HEK293T (cell line): ENCODE data around the gene ERMP1.

Experiments
- ARNT ChIP-seq: fragments of 450-650 bp; IDR thresholded peaks from 2 replicates; pipeline ENCODE4 v1.6.1; 2017; ENCODE audit warnings: mild to moderate bottlenecking
- FOXK2 ChIP-seq: fragments of 450-650 bp; IDR thresholded peaks from 2 replicates; pipeline ENCODE4 v1.6.1; 2016; ENCODE audit warnings: mild to moderate bottlenecking
- FOXM1 ChIP-seq: fragments of 450-650 bp; IDR thresholded peaks from 2 replicates; pipeline ENCODE4 v1.6.1; 2017; ENCODE audit warnings: mild to moderate bottlenecking, borderline replicate concordance
- HDGF ChIP-seq: fragments of 450-650 bp; IDR thresholded peaks from 2 replicates; pipeline ENCODE4 v1.6.1; 2017; ENCODE audit warnings: antibody characterized with exemption, borderline replicate concordance
- NFRKB ChIP-seq: fragments of 450-650 bp; IDR thresholded peaks from 2 replicates; pipeline ENCODE4 v1.6.1; 2016; ENCODE audit warnings: mild to moderate bottlenecking, moderate library complexity
- SP1 ChIP-seq: fragments of 450-650 bp; IDR thresholded peaks from 2 replicates; pipeline ENCODE4 v1.6.1; 2017
- SUZ12 ChIP-seq: fragments of 450-650 bp; IDR thresholded peaks from 2 replicates; pipeline ENCODE4 v1.6.1; 2016; ENCODE audit warnings: mild to moderate bottlenecking

DNA sequence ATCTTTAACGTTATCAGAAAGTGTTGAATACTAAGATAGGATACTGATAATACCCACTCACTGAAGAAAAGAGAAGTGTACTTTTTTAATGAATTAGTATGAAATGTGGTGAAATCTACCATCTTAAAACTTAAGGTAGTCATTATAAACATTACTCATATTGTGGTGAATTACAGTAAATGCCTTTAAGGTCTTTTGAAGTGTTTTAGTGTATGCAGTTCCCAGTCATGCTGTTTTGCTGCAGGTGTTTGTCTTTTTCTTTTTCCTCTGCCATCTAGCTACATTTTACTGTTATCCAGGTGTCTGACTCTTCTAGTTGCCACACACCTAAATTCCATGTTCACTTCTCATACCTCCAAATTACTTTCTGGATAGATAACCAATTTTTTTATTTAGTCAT is 72.6 kb downstream of the ERMP1 start:
- TF ChIP-seq NFRKB: no peak
- TF ChIP-seq ARNT: no peak
- TF ChIP-seq FOXK2: no peak
- no peak for TF ChIP-seq FOXM1
- TF ChIP-seq HDGF: no peak
- no peak for TF ChIP-seq SUZ12
- TF ChIP-seq SP1: no peak
